ENCODE results near the gene ZNF397. TPM values are rescaled to one million over a fixed set of nuclear protein-coding genes. Genes with fewer than 3 reads are reported as not detected.

Gene ZNF397
- total RNA-seq, 1 experiment from 2014 or later = 35.3 TPM

- Mint-ChIP-seq H3K9me3 (peaks cover 64 to 79% of the 10 kb centered on the region in 2 experiments), H3K36me3 (ENCODE audit: insufficient read depth in 1 of 3, low read depth in 3 of 3) (peaks cover 60 to 75% (median 60%) of the 10 kb centered on the region in 3 experiments), H3K27ac (no peak overlapping the region), H3K4me3 (no peak overlapping the region), H3K4me1 (no peaks in the 10 kb centered on the region), H3K27me3 (ENCODE audit: low read depth) (0 out of 2 replicates have a peak, but pooled peaks cover 4% of the 10 kb centered on the region)
- Histone ChIP-seq H3K4me1 (ENCODE audit: insufficient read depth, low read length) (no peaks in the 10 kb centered on the region), H3K4me2 (ENCODE audit: insufficient read depth, insufficient read length, low read length) (no peak overlapping the region), H2BK15ac (ENCODE audit: low read depth, low read length) (no peak overlapping the region), H3K56ac (ENCODE audit: insufficient read length, low read depth, low read length) (no peak overlapping the region), H3K27me3 (ENCODE audit: insufficient read depth, low read length) (no peaks in the 10 kb centered on the region), H3K23me2 (ENCODE audit: insufficient read length, low read depth, low read length, poor library complexity, severe bottlenecking) (no peaks in the 10 kb centered on the region), H4K5ac (ENCODE audit: insufficient read length, low read depth, low read length) (no peak overlapping the region), H2AFZ (ENCODE audit: low read length) (no peak overlapping the region), H3K9me3 (ENCODE audit: control insufficient read depth, low read depth, low read length) (peaks cover 45% of the 10 kb centered on the region), H3K18ac (ENCODE audit: insufficient read length, low read depth, low read length) (no peak overlapping the region), H2BK20ac (ENCODE audit: low read depth, low read length, poor library complexity, severe bottlenecking) (no peak overlapping the region), H3K23ac (ENCODE audit: insufficient read length, low read depth, low read length) (no peak overlapping the region), H3K4ac (ENCODE audit: low read depth, low read length) (no peak overlapping the region), H3K27ac (ENCODE audit: insufficient read length, low read depth, low read length) (no peak overlapping the region), H2BK120ac (ENCODE audit: low read depth, low read length, poor library complexity, severe bottlenecking) (no peak overlapping the region), H4K8ac (replicated peaks; ENCODE audit: insufficient read length, low read depth, low read length) (no peak overlapping the region), H3K9ac (ENCODE audit: extremely low read depth, insufficient read length, low read length) (no peak overlapping the region), H3K14ac (ENCODE audit: insufficient read depth, low read length) (no peak overlapping the region), H4K20me1 (ENCODE audit: control insufficient read depth, insufficient read depth, insufficient read length) (no peaks in the 10 kb centered on the region), H3T11ph (ENCODE audit: low read length) (no peak overlapping the region), H2BK5ac (ENCODE audit: insufficient read length, low read length) (no peak overlapping the region), H2AK5ac (ENCODE audit: insufficient read length, low read length) (no peak overlapping the region), H3K79me2 (ENCODE audit: insufficient read depth, low read length) (no peaks in the 10 kb centered on the region), H2BK12ac (ENCODE audit: insufficient read length, low read depth, low read length) (no peak overlapping the region), H4K91ac (ENCODE audit: insufficient read length, low read depth, low read length) (no peak overlapping the region), H3K79me1 (ENCODE audit: insufficient read depth, low read depth, low read length, poor library complexity, severe bottlenecking) (no peaks in the 10 kb centered on the region)
- DNase-seq = no peak
- no peak for TF ChIP-seq CTCF (conservative IDR thresholded peaks at IDR 0.05)
- WGBS (ENCODE audit: extremely low coverage, insufficient read length, low lambda C conversion rate) = no CpG with 5 or more reads among the region's 5 CpGs
Observed at GRCh38 chr18:35306588-35307250, 65.9 kb downstream of the ZNF397 start.

Other genes with a start within 250 kb of the ZNF397 start
- 27.0 and 29.4 TPM in 2 replicates for gene MAPRE2, start 199.6 kb upstream of the ZNF397 start, total RNA-seq (2021)
- 10.0 and 11.6 TPM in 2 replicates for gene ZSCAN30, start 49.2 kb downstream of the ZNF397 start, total RNA-seq (2021)
- gene ZNF24, start 103.4 kb downstream of the ZNF397 start, total RNA-seq (2021) = 57.9 and 61.0 TPM in 2 replicates
- 0.94 and 1.2 TPM in 2 replicates for gene ZNF396, start 136.3 kb downstream of the ZNF397 start, total RNA-seq (2021)

Measured in H9 (cell line).